ENCODE measurements around the gene XPNPEP2.

The XPNPEP2 gene

GRCh38 chrX:129804806-129805205 is 66.0 kb downstream of the XPNPEP2 start:
- DNase-seq, result no peak

- DNase-seq, result no peak
These were observed 69.5 kb downstream of the XPNPEP2 start for GRCh38 chrX:129808158-129808828.

GRCh38 chrX:129808829-129809796 is 70.3 kb downstream of the XPNPEP2 start:
- no peak for DNase-seq

DNA sequence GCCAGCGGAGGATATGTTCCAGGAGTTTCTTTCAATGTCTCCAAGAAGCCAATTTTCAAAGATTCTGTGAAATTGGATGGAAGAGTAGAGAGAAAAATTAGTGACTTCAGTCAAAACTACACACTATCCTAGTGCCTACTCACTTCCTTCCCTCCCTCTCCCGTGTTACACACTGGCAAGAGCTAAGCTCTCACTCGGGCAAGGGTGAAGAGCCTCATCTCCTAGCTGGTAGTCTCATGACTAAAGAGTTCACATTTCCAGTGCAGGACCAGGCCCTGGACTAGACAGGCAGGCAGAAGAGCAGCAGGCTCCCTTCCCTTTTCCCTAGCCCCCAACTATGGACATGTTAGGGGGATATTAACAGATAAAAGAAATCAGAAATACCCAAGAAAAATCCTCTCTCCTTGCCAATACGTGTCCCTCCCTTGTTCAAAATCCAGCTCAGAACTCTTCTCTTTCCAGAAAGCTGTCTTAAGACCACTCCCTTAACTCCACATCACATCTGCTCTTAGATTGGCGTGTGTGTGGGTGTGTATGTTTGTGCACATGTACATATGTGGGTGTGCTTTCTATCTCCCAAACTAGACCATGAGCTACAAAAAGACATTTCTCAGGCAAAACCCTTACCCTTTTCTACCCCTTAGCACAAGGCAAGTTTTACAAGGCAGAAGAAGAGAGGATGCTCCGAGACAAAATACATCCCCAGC is 75.0 kb downstream of the XPNPEP2 start:
- DNase-seq, result no peak

DNA sequence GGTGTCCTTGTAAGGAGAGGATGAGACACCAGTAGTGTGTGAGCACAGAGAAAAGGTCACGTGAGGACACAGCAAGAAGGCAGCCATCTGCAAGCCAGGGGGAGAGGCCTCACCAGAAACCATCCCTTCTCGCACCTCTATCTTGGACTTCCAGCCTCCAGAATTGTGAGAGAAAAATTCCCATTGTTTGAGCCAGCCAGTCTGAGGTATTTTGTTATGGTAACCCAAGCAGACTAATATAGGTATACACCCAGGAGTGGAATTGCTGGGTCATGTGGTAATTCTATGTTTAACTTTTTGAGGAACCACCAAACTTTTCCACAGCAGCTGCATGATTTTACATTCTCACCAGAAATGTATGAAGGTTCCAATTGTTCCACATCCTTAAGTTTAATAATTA is 79.3 kb downstream of the XPNPEP2 start:
- no peak for DNase-seq
